NCI-H446 treated with DMSO at 0.1 percent for 48 hours (cell line): ENCODE data around the gene LDLRAD3.
A peak's percentile ranks its signal among the peaks of the same experiment; 100 is the strongest.
"Not testable (repeated sequence)": the region's sequence is repeated elsewhere in the genome, so short reads cannot be mapped to it uniquely, and the experiment has no call there.

Source experiments
- DNase-seq: peaks from one replicate; lab custom pipeline; 2025; lab: John Stamatoyannopoulos, UW

The LDLRAD3 gene

DNA sequence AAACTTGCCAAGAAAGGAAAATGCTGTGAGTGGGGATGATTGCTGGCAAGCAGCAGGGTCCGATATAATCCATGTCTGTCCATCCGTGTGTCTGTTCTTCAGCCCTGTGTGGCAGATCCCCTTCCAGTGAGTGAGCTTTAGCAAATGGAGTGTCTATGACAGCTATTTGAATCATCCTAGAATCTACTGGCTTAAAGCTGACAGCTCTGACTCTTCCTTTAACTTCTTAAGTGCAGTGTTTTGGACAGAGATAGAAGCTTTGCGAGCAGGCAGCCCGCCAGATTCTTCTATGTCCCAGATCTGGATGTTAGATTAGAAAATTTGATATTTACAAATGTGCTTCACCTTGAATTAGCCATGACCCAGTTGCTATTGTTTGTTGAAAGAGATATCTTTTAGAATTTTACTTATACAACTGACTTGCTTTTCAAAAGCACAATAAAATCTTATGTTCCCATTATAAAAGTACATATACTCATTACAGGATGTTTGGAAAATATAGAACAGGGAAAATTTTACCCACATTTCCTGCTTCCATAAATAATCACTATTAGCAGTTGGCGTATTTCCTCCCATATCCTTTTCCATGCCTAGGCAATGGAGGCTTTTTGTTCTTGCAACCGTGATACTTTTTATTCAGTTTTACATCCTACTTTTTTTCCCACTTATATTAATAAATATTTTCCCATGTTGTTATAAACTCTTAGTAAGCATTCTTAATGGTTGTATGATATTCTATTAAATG is 220.8 kb downstream of the LDLRAD3 start:
- DNase-seq = peak; percentile 74

DNA sequence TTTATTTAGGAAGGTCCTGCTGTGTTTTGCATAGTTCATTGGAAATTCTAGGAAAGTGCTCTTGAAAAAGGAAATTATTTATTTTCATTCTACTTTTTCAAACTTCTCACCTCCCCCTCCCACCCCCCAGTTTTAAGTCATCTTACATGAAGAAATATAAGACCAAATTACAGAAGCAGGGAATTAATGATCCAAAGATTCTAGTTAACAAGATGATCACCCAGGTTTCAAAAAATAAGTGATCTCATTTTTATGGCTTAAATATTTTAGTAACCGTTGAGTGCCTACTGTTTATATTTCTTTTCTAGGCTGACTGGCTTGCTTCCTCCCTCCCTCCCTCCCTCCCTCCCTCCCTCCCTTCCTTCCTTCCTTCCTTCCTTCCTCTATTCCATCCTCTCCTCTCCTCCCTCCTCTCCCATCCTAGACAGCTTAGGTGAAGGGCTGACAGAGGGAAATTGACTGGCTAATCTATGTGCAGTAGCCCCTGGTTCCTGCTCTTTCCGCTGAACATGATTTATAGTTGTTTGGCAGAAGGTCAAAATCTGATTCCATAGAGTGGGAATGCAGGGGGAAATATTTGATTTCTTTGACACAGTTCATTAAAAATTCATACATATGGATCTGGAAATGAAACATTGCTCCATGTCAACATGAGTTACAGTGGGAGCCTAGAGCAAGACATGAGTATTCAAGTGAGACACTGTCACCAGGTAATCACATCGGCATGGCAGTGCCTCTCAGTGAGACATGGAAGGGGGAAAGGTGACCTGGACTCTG is 221.9 kb downstream of the LDLRAD3 start:
- DNase-seq = peak; percentile 70

DNA sequence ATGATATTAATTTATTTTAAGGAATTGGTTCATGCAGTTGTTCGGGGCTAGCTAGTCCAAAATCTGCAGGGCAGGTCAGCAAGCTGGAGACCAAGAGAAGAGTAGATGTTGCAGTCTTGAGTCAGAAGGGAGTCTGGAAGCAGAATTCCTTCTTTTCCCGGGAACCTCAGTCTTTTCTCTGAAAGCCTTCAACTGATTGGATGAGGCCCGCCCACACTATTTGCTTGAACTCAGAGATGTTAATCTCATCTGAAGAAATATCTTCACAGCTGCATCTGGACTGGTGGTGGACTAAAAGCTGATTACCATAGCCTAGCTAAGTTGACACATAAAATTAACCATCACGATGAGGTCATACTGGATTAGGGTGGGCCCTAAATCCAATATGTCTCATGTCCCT is 223.2 kb downstream of the LDLRAD3 start:
- DNase-seq = no peak

DNA sequence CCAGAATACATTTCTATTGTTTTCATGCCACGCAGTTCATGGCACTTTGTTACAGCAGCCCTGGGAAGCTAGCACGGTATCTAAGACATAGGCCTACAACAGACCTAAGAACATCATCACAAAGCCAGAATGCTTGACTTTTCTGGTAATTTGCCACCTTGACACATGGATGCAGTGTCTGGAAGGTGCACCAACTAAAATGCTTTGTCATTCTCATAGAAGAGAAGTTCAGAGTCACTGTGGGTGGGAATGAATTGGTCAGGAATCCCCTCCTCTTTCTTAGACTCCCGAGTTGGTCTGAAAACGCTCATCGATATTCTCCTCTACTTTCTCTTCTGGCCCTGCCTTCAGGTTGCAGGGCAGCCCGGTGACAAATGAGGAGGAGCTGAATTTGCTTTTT is 223.9 kb downstream of the LDLRAD3 start:
- no peak for DNase-seq

DNA sequence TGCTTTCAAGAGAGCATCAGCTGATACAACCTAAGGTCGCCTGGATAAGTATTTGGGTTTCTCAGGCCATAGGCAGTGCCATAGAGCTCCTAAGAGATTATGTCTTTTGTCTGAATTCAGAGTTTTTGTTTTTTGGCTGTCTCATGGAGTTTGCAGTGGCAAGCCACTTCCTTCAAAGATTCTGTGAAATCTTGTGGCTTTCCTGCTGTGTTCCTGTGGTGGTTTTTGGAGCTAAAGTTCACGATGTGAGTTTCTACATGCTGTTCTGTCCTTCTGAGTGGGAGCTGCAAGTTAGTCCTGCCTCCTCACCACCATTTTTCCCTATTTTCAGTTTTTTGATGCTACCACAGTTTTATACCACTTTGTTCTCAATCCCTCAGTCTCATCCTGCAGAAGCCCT is 234.0 kb downstream of the LDLRAD3 start:
- DNase-seq = no peak

DNA sequence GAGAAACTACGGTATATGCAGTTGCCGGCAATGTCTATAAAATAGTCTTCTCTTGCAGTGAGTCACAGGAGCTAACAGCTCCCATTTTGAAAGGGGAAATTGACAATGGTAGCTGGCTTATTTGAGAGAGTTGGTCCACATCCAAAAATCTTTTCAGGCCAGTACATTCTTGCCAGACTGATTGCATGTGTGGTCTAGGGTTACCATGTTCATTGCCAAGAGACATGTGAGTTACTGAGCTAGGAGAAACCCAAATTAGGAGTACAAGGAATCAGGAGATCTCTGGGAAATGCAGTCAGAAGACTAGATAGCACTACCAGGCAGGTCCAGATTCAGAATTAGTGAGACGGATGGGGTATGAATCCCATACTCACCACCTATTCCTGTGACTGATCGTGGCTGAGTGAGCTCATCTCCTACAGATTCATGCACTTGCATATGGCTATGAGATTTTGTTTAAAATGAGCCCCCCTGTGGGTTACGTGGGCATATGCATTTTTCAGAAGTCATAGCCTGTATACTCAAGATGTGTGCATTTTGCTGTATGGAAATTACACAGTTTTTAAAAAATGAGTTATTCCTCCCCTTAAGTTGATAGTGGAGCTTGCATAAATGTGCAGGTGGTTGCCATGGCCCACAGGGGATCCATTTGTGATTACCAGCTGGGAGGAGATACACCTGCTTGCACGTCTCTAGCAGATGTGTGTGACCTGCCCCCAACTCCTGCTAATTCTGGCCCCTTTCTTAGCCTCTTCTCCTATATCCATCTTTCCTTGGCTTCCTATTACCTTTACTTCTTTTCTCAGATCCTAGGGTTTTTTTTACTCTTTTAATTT is 242.7 kb downstream of the LDLRAD3 start:
- DNase-seq = peak; percentile 93

DNA sequence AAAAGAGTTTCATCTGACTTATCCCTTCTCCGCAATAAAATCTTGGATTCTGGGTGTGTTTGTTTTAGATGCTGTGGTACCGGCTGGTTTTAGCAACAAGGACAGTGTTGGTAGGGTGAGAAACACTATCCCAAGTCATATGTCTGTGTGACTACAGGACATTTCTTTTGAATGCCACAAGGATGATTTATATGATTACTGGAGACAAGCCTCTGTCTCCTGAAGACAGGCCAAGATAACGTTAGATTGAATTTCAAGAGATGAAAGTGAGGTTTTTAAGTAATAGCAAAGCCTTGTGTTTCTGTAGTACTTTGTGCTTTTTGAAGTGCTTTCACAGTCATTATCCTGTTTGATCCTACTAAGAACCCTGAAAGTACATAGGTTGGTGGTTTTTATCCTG is 243.8 kb downstream of the LDLRAD3 start:
- no peak for DNase-seq

DNA sequence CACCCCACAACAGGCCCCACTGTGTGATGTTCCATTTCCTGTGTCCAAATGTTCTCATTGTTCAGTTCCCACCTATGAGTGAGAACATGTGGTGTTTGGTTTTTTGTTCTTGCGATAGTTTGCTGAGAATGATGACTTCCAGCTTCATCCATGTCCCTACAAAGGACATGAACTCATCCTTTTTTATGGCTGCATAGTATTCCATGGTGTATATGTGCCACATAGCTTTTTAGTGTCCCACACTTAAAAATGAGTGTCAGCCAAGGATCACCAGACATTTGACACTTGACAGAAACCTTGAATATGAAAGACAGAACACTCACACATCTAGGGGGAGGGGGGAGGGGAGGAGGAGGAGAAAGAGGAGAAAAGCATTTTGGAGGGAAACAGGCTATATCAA is 245.9 kb downstream of the LDLRAD3 start:
- DNase-seq = not testable (repeated sequence)

DNA sequence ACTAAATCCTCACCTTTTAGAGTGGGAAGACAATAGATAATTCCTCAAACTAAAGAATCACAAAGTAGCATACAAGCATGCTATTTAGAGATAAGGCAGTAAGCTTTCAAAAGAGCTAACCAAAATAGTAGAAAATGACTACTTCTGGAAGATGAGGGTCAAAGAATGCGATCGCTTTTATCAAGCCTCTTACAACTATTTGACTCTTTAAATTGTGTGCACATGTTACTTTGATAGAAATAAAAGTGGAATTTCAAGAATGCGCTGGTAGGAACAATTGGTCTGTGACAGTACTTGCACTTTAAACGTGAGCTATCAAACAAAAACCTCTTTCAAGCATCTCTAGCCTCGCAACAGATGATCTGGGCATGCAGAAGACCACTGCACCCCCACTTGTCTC is 248.1 kb downstream of the LDLRAD3 start:
- DNase-seq = no peak

DNA sequence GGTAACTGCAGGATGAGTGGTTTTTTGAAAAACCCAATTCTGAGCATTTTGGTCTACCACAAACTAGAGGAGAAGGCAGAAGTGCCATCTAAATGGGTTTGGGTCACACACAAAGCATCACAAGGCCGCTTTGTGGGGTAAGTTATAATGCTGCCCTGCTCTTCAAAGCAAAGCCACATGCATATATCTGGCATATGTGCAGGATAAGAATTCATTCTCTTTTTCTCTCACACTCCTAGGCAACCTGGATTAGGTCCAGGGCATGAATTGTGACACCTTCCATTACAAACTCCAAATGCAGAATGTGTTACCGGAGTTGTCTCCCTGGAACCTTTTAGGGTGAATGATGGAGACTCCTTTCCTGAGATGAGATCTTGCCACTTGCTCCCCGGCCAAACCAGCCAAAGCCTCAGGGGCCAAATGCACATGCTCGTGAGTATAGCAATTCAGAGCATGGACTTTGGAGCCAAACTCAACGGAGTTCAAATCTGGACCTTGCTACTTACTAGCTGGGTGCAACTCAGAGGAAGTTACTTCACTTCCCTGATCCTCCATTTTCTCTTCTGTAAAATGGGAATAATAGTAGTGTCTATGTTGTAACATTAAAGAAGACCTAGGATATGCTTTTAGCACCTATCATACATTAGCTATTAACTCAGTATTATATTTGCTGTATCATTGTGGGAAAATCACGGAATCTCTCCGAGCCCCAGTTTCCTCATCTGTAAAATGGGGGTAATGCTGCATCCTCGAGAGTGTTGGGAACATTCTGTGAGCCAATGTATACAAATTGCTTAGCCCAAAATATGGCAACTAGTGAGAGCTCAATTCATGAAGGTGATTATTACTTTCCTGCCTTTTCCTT is 248.8 kb downstream of the LDLRAD3 start:
- DNase-seq = no peak

DNA sequence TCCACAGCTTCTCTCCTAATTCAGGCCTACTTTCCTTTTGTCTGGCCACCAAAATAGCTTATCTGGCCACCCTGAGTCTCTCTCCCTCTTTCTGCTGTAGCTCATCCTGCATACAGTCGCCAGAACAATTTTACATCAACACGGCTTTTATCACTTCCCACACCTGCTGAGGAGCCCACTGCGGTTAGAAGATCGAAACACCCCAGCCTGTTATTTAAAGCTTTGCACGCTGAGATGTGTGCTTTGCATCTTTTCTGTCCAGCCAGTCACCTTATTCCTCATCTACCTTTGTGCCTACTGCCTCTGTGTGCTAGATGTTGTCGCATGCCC is 249.4 kb downstream of the LDLRAD3 start:
- DNase-seq = no peak

DNA sequence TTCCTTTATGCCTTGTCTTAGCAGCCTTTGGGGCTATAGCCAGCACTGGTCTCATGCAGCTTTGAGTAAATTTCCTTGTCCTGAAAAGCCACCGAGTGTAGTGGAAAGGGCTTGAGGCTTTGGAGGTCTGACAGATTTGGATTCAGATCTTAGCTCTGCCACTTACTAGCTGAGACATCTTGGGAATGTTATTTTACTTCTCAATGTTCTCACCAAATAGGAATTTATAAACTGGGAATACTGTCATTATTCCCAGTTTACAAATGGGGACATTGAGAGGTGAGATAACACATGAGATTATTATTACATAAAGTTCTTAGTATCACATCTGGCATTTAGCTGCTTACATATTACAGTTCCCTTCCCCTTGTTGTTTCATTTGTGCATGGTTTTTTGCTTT is 249.9 kb downstream of the LDLRAD3 start:
- no peak for DNase-seq

DNA sequence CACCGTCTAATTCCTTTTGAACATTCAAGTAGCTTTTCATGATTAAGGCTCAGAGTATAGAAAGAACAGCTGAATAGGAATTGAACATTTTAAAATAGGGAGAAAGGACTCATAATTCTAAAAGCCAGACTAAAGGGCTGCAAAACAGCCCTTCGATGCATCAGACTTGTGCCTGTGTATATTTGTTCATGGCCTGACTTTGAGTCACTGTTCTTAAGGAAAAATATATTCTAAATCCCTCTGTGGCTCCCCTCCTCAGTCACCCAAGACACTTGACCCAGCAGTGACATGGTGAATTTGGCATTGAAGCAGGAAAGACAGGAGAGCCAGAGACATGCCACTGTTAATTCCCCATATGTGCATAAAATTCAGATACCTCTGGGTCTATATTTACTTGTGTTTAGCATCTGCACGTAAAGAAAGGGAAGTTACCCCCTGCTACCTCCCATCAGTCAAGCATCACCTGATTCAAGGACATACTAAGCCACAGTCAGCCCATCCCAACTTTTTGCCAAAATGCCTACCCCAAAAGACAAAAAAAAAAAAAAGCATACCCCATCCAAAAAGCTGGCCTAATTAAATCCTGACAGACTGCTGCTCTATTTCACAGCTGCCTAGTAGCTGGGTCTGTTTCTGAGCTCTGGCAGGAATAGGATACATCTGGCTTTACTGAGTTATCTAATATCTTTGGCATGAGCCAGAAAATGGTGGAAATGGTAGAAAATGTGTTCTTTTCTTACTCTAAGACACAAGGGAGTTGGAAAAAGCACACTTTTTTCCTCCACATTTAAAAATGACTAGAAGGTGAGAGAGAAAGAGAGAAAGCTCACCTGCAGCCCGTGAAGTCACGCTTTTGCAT is 251.9 kb downstream of the LDLRAD3 start:
- DNase-seq = peak; percentile 84

DNA sequence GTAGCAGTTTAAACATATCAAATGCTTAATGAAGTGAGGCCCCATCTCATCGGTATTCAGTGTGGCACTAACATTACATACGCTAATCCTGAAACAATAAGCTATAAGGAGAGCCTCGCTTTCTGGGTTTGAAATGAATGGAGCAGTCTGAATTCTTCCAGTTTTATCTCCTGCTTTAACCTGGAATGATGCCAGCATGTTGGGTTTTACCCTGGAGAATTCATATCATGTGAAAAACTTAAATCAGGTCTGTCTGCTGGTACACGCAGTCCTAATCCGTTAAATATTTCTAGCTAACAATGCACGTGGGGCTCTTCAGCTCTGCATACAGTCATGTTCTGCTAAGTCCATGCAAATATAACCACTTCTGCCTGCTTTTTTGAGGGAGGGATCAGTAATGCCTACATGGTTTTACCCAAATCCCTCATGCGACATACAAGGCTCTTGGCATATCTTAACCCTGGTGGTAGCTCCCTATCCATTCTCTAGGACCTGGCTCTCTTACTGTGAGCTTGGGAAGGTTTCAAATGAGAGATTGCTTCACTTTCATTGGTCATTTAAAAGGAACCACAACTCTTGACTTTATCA is 252.6 kb downstream of the LDLRAD3 start:
- no peak for DNase-seq

DNA sequence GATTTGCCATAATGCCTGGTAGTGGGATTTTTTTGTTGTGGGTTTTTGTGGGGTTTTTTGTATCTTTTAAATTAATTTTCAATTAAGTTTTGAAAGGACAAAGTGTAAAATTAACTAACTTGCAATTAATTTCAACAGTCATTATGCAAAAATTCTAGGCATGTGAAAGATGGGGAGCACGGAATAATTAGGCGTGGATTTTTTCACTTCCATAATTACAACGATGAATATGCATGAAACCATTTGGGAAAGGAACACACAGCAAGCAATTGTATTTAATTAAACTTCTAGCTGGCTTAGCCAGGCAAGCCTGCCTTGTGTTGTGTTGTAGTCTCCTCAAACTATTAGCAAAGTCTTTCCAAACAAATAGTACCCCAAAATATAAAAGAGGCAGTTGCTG is 257.5 kb downstream of the LDLRAD3 start:
- DNase-seq = no peak

DNA sequence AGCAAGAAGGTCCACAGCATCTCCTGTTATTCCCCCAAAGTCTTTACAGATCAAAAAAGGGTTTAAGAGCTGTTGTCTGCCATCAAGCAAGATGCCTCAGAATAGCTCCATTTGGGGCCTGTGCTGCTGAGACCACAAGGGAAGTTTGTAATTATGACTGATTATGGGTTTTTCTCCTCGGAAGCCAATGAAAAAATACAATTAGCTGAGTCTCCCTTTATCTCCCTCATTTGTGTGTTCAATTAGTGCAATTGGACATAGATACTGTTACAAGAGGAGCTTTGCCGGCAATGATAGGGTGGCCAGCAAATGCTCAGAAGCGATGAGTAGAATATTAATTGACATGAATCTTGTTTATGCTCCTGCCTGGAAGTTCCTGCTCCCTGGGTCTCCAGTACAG is 261.7 kb downstream of the LDLRAD3 start:
- no peak for DNase-seq

DNA sequence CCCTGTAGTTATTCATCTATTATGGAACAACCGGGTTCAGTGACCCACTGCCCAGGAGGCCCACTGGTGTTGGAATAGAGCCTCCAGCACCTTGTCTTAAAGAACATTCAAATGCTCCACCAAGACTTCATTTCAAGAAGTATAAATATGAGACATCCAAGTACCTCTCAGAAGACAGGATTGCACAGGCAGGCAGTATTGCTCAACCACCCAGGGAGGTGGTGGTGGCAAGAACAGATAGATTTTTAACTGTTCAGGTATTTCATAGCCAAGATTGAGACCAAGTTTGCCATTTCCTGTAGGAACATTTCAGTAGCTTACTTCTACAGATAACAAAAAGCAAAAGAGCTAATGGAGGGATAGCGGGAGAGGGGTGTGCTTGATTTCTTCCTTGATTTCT is 266.7 kb downstream of the LDLRAD3 start:
- DNase-seq = no peak

DNA sequence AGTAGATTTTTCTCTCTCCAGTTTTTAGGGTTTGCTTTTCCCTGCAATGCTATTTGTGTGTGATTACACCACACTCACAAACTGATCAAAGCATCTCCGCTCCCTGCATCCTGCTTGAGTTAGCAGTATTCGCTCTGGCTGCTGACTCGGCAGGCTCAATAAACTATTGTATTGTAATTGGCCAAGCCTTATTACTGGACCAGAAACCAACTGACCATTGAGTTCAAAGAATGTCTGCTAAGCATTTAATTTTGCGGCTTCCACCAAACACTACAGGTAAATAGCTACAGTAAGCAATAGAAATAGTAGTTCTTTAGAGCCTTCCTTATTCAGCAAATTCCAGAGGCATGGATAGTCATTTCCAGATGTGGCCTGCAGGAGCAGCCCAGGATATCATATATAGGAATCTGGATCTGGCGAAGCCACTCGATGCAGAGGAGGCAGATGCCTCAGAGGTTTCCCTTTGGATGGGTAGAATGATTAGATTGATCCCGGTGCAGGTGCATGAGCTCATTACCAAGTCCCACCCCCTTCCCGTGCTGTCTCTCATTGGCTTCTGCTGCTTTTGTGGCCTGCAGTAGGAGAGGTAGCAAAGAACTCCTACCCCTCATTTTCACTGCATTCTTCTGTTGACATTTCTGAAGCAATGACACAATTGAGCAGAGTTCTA is 268.0 kb downstream of the LDLRAD3 start:
- DNase-seq = no peak

DNA sequence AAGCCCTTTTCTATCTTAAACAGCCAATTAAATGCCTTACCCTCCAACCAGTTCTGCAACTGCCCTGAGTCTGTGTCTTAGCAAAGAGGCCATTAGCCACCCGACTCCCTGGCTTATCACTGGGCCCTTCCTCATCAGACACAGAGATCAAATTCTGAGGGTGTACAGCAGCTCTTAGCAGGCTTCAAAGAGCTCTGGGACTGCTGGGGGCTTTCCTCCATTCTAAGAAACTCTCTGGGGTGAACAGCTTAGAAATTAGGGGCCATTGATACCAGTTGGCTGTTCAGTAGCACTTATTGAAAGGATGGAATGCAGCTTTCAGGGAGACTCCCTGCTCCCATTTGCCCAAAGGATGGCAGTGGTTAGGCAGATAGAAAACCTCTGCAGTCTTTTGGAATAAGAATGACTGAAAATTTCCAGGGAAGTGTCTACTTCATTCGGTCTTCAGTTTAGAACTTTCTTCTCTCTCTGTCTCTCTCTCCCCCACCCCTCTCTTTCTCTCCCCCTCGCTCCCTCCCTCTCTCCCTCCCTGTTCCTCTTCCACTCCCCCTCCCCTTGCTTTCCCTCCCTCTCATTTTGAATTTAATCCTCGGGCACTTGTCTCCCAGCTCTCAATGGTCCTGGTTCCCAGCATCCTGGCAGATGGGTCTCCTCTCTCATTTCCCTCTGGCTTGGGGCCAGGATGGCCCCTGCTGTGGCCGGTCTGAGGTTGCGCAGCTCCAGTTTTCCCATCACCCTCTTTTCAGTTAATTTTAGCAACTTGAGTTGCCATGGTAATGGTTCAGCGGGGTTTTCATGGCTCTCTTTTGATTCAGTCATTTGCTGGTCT is 268.9 kb downstream of the LDLRAD3 start:
- peak; percentile 77 for DNase-seq
